Gastroesophageal sphincter (tissue), 4 donors: Measurements from ENCODE around the gene SSR4. TPM values are rescaled to one million over a fixed set of nuclear protein-coding genes. Genes with fewer than 3 reads are reported as not detected.

Source experiments
- ATAC-seq: fragments of 150-250 bp; one replicate; pipeline ENCODE4 v1.9.1; 2016; ENCODE audit warnings: mild to moderate bottlenecking, moderate library complexity
- H3K27ac ChIP-seq, 4 donors: fragments of 200-600 bp; sonication (generic) in 3 of 4; 1 replicate in 3 of 4; 2 replicates in 1 of 4; pipeline ENCODE4 v1.5.1; 2016 to 2019
- H3K27me3 ChIP-seq: fragments of 200-600 bp; sonication (generic); one replicate; pipeline ENCODE4 v1.5.1; 2019
- H3K36me3 ChIP-seq, 2 donors: fragments of 200-600 bp; sonication (generic); one replicate each; pipeline ENCODE4 v1.5.1; 2019; ENCODE audit warnings: control low read depth in 1 of 2
- H3K4me1 ChIP-seq, 3 donors: fragments of 200-600 bp; sonication (generic); 1 replicate in 2 of 3; 2 replicates in 1 of 3; pipeline ENCODE4 v1.5.1; 2016 to 2019; ENCODE audit warnings: control low read depth in 2 of 3
- H3K4me3 ChIP-seq, 2 donors: fragments of 200-600 bp; sonication (generic); one replicate each; pipeline ENCODE4 v1.5.1; 2019; ENCODE audit warnings: mild to moderate bottlenecking in 1 of 2, moderate library complexity in 1 of 2
- H3K9me3 ChIP-seq, 3 donors: fragments of 200-600 bp; sonication (generic); one replicate each; pipeline ENCODE4 v1.5.1; 2017 to 2019; ENCODE audit warnings: control low read depth in 2 of 3
- EP300 ChIP-seq: sonication (generic); formaldehyde crosslinking; IDR thresholded peaks from one replicate; pipeline ENCODE4 v1.6.1; 2017; ENCODE audit warnings: antibody characterized with exemption, mild to moderate bottlenecking
- POLR2A ChIP-seq, 2 donors: fragments of 450-650 bp; IDR thresholded peaks; one replicate each; pipeline ENCODE4 v1.6.1; 2017; ENCODE audit warnings: antibody characterized with exemption in 2 of 2, mild to moderate bottlenecking in 2 of 2, moderate library complexity in 1 of 2
- POLR2AphosphoS5 ChIP-seq: sonication (generic); formaldehyde crosslinking; IDR thresholded peaks from one replicate; pipeline ENCODE4 v1.6.1; 2017; ENCODE audit warnings: antibody characterized with exemption
- WGBS, 2 donors: methylation state at CpG; one replicate each; pipeline ENCODE4 v1.1.5; 2018; ENCODE audit warnings: low coverage in 1 of 2; 5-methylcytosine and 5-hydroxymethylcytosine counted together
- total RNA-seq, 4 donors: library from RNA; depleted of rRNA; stranded (reverse); fragments of >200 nt; gene quantifications; one replicate each; pipeline ENCODE4 v1.1.0, GENCODE V29; 2016
- TF ChIP-seq, protein P1 (sequence below), 4 experiments: fragments of 200-600 bp in 2 of 4; fragments of 450-650 bp in 2 of 4; sonication (generic) in 1 of 4; IDR thresholded peaks; one replicate each; pipeline ENCODE4 v1.5.1; 2017 to 2019; ENCODE audit warnings: antibody characterized with exemption in 4 of 4, mild to moderate bottlenecking in 2 of 4, moderate library complexity in 2 of 4

SSR4 gene
- total RNA-seq, 4 donors from 2014 or later: 75.8 to 126 (median 110) TPM

- H3K4me3 ChIP-seq: no peak overlapping the region
- no peak overlapping the region for H3K27ac ChIP-seq
- no peak for ATAC-seq
- H3K36me3 ChIP-seq: peaks cover 0 to 49% of the 10 kb centered on the region in 2 donors
- no CpG with 5 or more reads among the region's 14 CpGs for WGBS, 2 donors
- peaks cover 0 to 28% (median 0%) of the 10 kb centered on the region in 3 donors for H3K4me1 ChIP-seq
- H3K27me3 ChIP-seq: no peaks in the 10 kb centered on the region
- H3K9me3 ChIP-seq: no peaks in the 10 kb centered on the region
- TF ChIP-seq POLR2AphosphoS5 (no peak), POLR2A (IDR thresholded peaks at IDR 0.05) (no peak), EP300 (no peak)
- TF ChIP-seq, protein P1, sequence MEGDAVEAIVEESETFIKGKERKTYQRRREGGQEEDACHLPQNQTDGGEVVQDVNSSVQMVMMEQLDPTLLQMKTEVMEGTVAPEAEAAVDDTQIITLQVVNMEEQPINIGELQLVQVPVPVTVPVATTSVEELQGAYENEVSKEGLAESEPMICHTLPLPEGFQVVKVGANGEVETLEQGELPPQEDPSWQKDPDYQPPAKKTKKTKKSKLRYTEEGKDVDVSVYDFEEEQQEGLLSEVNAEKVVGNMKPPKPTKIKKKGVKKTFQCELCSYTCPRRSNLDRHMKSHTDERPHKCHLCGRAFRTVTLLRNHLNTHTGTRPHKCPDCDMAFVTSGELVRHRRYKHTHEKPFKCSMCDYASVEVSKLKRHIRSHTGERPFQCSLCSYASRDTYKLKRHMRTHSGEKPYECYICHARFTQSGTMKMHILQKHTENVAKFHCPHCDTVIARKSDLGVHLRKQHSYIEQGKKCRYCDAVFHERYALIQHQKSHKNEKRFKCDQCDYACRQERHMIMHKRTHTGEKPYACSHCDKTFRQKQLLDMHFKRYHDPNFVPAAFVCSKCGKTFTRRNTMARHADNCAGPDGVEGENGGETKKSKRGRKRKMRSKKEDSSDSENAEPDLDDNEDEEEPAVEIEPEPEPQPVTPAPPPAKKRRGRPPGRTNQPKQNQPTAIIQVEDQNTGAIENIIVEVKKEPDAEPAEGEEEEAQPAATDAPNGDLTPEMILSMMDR (IDR thresholded peaks at IDR 0.05): no peak
These were observed 11.6 kb upstream of the SSR4 start for GRCh38 chrX:153782871-153783270.

GRCh38 chrX:153783378-153784013 lies 11.0 kb upstream of the SSR4 start:
- WGBS, 2 donors: 81% methylated on average over 4 of the region's 24 CpGs; no CpG with 5 or more reads in 1 of the 2 donors
- Histone ChIP-seq H3K9me3 (no peaks in the 10 kb centered on the region), H3K27me3 (no peaks in the 10 kb centered on the region), H3K4me1 (peaks cover 0 to 28% (median 0%) of the 10 kb centered on the region in 3 donors), H3K4me3 (no peak overlapping the region), H3K36me3 (peaks cover 0 to 50% of the 10 kb centered on the region in 2 donors), H3K27ac (no peak overlapping the region)
- no peak for ATAC-seq
- TF ChIP-seq, protein P1 (IDR thresholded peaks at IDR 0.05): no peak

DNA sequence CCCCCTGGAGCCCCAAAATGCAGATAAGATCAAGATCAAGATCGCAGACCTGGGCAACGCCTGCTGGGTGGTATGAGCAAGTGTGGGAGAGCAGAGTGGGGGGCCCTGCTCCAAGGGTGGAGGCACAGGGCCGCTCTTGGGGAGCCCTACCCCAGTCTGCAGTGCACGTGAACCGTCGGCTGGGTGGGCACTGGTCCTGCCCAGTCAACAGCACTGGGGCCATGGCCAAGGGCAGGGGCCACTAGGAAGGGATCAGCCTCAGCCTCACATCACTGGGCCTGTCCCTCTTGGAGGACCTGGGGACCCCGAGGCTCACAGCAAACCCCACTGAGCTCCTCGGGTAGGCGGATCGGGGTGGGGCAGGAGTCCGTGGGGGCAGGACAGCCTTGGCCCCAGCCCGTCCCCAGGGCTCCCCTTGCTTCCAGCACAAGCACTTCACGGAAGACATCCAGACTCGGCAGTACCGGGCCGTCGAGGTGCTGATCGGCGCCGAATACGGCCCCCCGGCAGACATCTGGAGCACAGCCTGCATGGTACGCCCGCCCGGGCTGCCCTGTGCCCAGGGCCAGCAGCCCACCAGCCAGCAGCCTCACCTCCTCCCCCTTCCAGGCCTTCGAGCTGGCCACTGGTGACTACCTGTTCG lies 10.0 kb upstream of the SSR4 start:
- H3K36me3 ChIP-seq: peaks cover 0 to 56% of the 10 kb centered on the region in 2 donors
- TF ChIP-seq, protein P1 (IDR thresholded peaks at IDR 0.05): no peak
- TF ChIP-seq POLR2AphosphoS5: no peak
- TF ChIP-seq POLR2A (IDR thresholded peaks at IDR 0.05): no peak
- no peak for TF ChIP-seq EP300
- H3K4me3 ChIP-seq: no peak overlapping the region
- no peaks in the 10 kb centered on the region for H3K27me3 ChIP-seq
- peaks cover 0 to 28% (median 0%) of the 10 kb centered on the region in 3 donors for H3K4me1 ChIP-seq
- no CpG with 5 or more reads among the region's 27 CpGs for WGBS, 2 donors
- ATAC-seq: no peak
- no peak overlapping the region for H3K27ac ChIP-seq
- H3K9me3 ChIP-seq: no peaks in the 10 kb centered on the region

DNA sequence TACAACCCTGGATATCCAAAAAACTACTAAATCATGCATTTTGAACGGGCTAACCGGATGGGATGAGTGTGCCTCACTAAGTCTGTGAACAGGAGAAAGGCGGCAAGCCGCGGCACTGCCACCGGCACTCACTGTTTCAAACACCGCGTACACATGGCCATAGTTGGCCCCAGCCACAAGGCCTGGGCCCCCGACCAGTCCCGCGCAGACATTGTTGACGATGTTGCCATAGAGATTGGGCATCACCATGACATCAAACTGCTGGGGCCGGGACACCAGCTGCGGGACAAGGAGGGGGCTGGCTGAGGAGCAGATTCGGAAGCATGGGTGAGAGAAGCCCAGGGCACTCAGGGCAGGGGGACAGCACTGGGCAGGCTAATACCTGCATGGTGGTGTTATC lies 7.8 kb upstream of the SSR4 start:
- TF ChIP-seq EP300 (no peak), POLR2A (IDR thresholded peaks at IDR 0.05) (no peak), POLR2AphosphoS5 (no peak)
- TF ChIP-seq, protein P1 (IDR thresholded peaks at IDR 0.05): no peak
- no peaks in the 10 kb centered on the region for H3K9me3 ChIP-seq
- no peaks in the 10 kb centered on the region for H3K27me3 ChIP-seq
- WGBS, 2 donors: 80% methylated on average over 3 of the region's 15 CpGs; no CpG with 5 or more reads in 1 of the 2 donors
- no peak overlapping the region for H3K4me3 ChIP-seq
- H3K27ac ChIP-seq: no peak overlapping the region
- no peak for ATAC-seq
- H3K4me1 ChIP-seq: peaks cover 0 to 21% (median 0%) of the 10 kb centered on the region in 3 donors
- peaks cover 0 to 69% of the 10 kb centered on the region in 2 donors for H3K36me3 ChIP-seq

DNA sequence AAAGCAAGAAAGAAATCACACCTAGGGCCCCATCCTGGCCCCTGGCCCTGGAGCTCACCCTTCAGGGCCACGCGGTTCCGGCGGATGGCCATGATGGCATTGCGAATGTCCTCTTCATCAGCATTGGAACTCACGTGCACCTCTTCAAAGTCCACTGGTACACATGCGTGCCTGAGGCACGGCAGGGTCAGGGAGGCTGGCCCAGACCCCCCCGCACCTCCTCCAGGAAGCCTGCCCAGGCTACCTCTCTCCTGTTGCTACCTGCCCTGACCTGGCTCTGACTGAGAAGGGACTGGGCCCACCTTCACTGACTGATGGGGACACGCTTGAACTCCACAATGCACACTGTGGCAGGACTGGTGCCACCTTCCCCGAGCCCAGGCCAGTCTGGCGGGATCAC lies 4.8 kb upstream of the SSR4 start:
- Histone ChIP-seq H3K27me3 (no peaks in the 10 kb centered on the region), H3K36me3 (peaks cover 0 to 61% of the 10 kb centered on the region in 2 donors), H3K27ac (no peak overlapping the region), H3K4me3 (no peak overlapping the region), H3K9me3 (no peaks in the 10 kb centered on the region), H3K4me1 (peaks cover 0 to 30% (median 9%) of the 10 kb centered on the region in 3 donors)
- WGBS, 2 donors: no CpG with 5 or more reads among the region's 12 CpGs
- TF ChIP-seq, protein P1 (IDR thresholded peaks at IDR 0.05): no peak
- TF ChIP-seq EP300 (no peak), POLR2A (IDR thresholded peaks at IDR 0.05) (no peak), POLR2AphosphoS5 (no peak)
- no peak for ATAC-seq
